ENCODE results near the gene AFF3. TPM values are rescaled to one million over a fixed set of nuclear protein-coding genes. Genes with fewer than 3 reads are reported as not detected.

The AFF3 gene
- total and polyA plus RNA-seq, 2 of the 8 experiments (the other 6 are each of a cell fraction or from before 2014, with no cell fraction given) = 0.27 to 3.0 TPM

GRCh38 chr2:99938250-99938649 is 204.1 kb downstream of the AFF3 start (continued):
- TF ChIP-seq CTBP2 (IDR thresholded peaks at IDR 0.05; ENCODE audit: borderline replicate concordance, insufficient read depth, insufficient read length, low read length) = no peak
- no peak for TF ChIP-seq BACH1 (IDR thresholded peaks at IDR 0.05; ENCODE audit: low read length)
- TF ChIP-seq SAP30 (IDR thresholded peaks at IDR 0.05; ENCODE audit: insufficient read depth, insufficient replicate concordance, low read length) = no peak
- no peak for TF ChIP-seq RXRA (IDR thresholded peaks at IDR 0.05; ENCODE audit: insufficient read depth, low read depth, low read length)
- no peak for TF ChIP-seq MAFK (IDR thresholded peaks at IDR 0.05; ENCODE audit: low read depth, low read length)
- no peak for TF ChIP-seq SIX5 (IDR thresholded peaks at IDR 0.05; ENCODE audit: low read depth, low read length)
- no peak for TF ChIP-seq RAD21 (IDR thresholded peaks at IDR 0.05 in 1 of 2, conservative IDR thresholded peaks at IDR 0.05 in 1 of 2; ENCODE audit: low read depth in 2 of 2, low read length in 2 of 2)
- no peak for TF ChIP-seq RNF2 (IDR thresholded peaks at IDR 0.05; ENCODE audit: borderline replicate concordance, low read depth, low read length, missing control alignments, poor library complexity, severe bottlenecking)
